AG04450 (cell line): ENCODE measurements around the gene TMEM209. TPM values are rescaled to one million over a fixed set of nuclear protein-coding genes. Genes with fewer than 3 reads are reported as not detected.

Experiments used
- CTCF ChIA-PET: fragments of 300-600, 350-600 bp; formaldehyde crosslinking; extraction: SDS; loops from one replicate; lab custom pipeline; 2022; ENCODE audit warnings: antibody characterized with exemption, inconsistent platforms; lab: Charles Lee
- POLR2A ChIA-PET: fragments of 350-600 bp; formaldehyde crosslinking; extraction: SDS; loops from one replicate; lab custom pipeline; 2021; ENCODE audit warnings: antibody characterized with exemption, inconsistent platforms; lab: Yijun Ruan, JAX
- DNase-seq: peaks from one replicate; pipeline ENCODE4 v3.0.0-alpha.2; 2011; ENCODE audit warnings: low read depth, low spot score
- H3K27ac ChIP-seq: one replicate; pipeline ENCODE4 v1.5.1; 2012; ENCODE audit warnings: low read depth, low read length, control low read depth
- H3K27me3 ChIP-seq: one replicate; pipeline ENCODE4 v1.6.0; 2012; ENCODE audit warnings: low read length; ENCODE audit not compliant: control insufficient read depth, insufficient read depth
- H3K4me3 ChIP-seq: 2 replicates; pipeline ENCODE4 v1.5.1; 2011; ENCODE audit warnings: mild to moderate bottlenecking, low read depth, low read length, control low read depth
- H3K9me3 ChIP-seq: 2 replicates; pipeline ENCODE4 v1.5.1; 2012; ENCODE audit warnings: low read length; ENCODE audit not compliant: control insufficient read depth, insufficient read depth
- polyA plus RNA-seq: library from polyadenylated mRNA; depleted of rRNA; stranded (reverse); fragments of >200 nt; gene quantifications from 2 replicates; pipeline ENCODE4 v1.2.3, GENCODE V29; 2011
- TF ChIP-seq, protein P1 (sequence below): IDR thresholded peaks from 2 replicates; pipeline ENCODE4 v1.5.1; 2011; ENCODE audit warnings: low read depth, low read length, control low read depth, inconsistent platforms

TMEM209 gene
- polyA plus RNA-seq, 1 experiment, result 15.2 TPM

DNA sequence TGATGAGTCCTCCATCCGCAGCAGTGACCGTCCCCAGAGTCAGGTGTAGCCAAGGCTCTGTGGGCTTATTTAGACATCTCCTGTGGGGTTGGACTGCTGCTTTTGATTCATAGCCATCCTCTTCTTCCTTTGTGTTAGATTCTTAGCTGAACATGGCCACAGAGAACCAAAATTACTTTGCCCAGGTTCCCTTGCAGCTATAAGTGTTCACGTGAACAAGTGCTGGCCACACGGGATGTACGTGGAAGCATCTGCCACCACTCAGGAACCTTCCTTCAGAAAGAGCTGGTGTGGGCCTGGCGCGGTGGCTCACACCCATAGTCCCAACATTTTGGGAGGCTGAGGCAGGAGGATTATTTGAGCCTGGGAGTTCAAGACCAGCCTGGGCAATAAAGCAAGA lies 49.1 kb downstream of the TMEM209 start:
- no peak overlapping the region for H3K27ac ChIP-seq
- DNase-seq, result no peak
- no peaks in the 10 kb centered on the region for H3K27me3 ChIP-seq
- H3K9me3 ChIP-seq, result peaks cover 10% of the 10 kb centered on the region
- ChIA-PET POLR2A (interaction anchor here (0.7 kb wide), 1 partner anchor 57 kb away, joined by 3 read pairs; no protein-coding TSS in a partner anchor), CTCF (no interaction called here)
- TF ChIP-seq, protein P1, sequence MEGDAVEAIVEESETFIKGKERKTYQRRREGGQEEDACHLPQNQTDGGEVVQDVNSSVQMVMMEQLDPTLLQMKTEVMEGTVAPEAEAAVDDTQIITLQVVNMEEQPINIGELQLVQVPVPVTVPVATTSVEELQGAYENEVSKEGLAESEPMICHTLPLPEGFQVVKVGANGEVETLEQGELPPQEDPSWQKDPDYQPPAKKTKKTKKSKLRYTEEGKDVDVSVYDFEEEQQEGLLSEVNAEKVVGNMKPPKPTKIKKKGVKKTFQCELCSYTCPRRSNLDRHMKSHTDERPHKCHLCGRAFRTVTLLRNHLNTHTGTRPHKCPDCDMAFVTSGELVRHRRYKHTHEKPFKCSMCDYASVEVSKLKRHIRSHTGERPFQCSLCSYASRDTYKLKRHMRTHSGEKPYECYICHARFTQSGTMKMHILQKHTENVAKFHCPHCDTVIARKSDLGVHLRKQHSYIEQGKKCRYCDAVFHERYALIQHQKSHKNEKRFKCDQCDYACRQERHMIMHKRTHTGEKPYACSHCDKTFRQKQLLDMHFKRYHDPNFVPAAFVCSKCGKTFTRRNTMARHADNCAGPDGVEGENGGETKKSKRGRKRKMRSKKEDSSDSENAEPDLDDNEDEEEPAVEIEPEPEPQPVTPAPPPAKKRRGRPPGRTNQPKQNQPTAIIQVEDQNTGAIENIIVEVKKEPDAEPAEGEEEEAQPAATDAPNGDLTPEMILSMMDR, result no peak
- no peak overlapping the region for H3K4me3 ChIP-seq

DNA sequence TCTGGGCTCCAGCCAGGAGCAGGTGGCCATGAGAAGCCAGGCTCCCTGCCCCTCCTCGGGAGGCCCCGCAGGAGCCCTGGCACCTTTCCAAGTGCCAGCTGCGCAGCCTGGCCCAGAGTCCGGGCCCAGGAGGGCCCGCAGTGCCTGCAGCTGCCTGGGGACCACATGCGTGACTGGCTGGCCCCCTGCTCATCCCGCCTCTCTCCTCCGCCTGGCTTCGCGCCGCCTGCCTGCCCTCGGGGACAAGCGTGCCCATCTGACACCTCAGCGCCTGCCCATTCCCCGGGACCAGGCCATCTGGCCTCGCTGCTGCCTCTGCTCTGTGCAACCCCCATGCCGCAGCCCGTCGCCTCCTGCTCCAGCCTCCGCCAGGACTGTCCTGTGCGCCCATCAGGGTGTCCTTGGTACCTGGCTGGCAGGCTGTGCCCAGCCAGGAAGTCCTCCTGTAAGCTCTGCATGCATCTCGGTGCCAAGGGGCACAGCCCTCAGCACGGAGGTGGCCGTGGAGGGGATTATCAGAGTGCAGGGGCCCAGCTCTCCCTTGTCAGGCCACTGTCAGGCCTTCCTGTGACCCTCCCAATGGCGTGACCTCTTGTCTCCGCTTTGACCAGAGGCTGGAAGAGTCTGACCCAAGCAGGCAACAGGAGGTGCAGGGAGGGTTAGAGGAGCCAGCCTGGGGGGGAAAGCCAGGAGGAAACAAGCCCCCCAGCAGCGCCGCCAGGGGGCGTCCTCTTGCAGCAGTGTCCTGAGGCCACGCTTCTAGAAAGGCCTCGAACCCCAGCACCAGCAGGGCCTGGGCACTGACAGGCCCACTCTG lies 50.5 kb downstream of the TMEM209 start:
- Histone ChIP-seq H3K27me3 (no peaks in the 10 kb centered on the region), H3K27ac (no peak overlapping the region), H3K4me3 (no peak overlapping the region), H3K9me3 (peaks cover 10% of the 10 kb centered on the region)
- no peak for DNase-seq
- TF ChIP-seq, protein P1, result peak; percentile 33
- ChIA-PET POLR2A (no interaction called here), CTCF (interaction anchor here (1.1 kb wide), 1 partner anchor 83 kb away, joined by 4 read pairs; no protein-coding TSS in a partner anchor)

DNA sequence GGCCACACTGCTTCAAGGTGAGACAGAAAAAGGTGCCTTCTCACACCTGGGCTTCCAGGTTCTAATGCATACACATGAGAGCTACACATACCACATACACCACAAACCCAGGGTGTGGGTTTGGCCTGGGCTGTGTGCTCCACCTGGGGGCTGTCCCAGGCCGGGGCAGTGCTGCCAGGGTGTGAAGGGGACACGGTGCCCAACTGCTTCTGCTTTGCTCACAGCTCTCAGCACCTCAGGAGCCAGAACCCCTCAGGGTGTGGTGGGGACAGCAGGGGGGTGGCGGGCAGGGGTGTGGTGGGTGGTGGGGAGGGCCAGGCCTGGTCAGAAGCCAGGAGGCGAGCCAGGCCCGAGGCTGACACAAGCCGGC lies 51.1 kb downstream of the TMEM209 start:
- ChIA-PET CTCF (interaction anchor here (1.1 kb wide), 1 partner anchor 82 kb away, joined by 4 read pairs; no protein-coding TSS in a partner anchor), POLR2A (no interaction called here)
- H3K27me3 ChIP-seq, result no peaks in the 10 kb centered on the region
- no peak overlapping the region for H3K4me3 ChIP-seq
- H3K27ac ChIP-seq, result no peak overlapping the region
- TF ChIP-seq, protein P1, result no peak
- peaks cover 10% of the 10 kb centered on the region for H3K9me3 ChIP-seq
- DNase-seq, result no peak

DNA sequence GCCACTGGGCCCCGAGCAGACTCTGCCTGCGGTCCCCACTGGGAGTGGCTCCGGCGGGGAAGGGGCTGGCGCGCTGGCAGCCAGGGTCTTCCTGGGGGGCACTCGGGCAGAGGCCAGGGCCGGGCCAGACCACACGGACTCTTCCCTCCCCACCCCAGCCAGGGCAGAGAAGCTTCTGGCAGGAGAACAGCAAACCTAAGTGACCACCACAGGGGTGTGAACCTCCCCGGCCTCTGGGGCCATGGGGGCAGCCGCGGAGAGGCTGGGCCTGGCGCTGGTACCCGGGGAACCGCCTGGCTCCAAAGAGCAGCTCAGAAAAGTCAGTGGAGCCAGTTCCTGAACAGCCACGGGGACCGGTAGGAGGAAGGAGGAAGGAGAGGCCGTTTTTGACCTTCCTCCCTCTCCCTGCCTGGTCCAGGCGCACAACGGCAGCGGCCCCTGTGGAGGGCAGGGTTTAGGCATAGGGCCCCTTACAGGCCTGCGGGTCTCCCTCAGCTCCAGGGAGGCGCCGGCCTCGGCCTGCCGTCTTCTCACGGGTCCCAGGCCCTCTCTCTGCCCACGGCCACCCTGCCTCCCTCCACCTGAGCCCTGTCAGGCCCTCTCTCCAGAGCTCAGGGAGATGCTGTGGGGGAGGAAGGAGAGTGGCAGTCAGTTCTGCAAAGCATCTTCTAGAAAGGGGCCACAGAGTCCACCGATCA lies 51.8 kb downstream of the TMEM209 start:
- no peak for DNase-seq
- TF ChIP-seq, protein P1, result no peak
- ChIA-PET CTCF (no interaction called here), POLR2A (no interaction called here)
- peaks cover 10% of the 10 kb centered on the region for H3K9me3 ChIP-seq
- no peak overlapping the region for H3K27ac ChIP-seq
- no peak overlapping the region for H3K4me3 ChIP-seq
- H3K27me3 ChIP-seq, result no peaks in the 10 kb centered on the region
